Amniotic stem cell (primary cell): ENCODE measurements around the gene RALGPS1.

Experiments
- DNase-seq: peaks from one replicate; lab custom pipeline; 2025; lab: John Stamatoyannopoulos, UW

The RALGPS1 gene

DNA sequence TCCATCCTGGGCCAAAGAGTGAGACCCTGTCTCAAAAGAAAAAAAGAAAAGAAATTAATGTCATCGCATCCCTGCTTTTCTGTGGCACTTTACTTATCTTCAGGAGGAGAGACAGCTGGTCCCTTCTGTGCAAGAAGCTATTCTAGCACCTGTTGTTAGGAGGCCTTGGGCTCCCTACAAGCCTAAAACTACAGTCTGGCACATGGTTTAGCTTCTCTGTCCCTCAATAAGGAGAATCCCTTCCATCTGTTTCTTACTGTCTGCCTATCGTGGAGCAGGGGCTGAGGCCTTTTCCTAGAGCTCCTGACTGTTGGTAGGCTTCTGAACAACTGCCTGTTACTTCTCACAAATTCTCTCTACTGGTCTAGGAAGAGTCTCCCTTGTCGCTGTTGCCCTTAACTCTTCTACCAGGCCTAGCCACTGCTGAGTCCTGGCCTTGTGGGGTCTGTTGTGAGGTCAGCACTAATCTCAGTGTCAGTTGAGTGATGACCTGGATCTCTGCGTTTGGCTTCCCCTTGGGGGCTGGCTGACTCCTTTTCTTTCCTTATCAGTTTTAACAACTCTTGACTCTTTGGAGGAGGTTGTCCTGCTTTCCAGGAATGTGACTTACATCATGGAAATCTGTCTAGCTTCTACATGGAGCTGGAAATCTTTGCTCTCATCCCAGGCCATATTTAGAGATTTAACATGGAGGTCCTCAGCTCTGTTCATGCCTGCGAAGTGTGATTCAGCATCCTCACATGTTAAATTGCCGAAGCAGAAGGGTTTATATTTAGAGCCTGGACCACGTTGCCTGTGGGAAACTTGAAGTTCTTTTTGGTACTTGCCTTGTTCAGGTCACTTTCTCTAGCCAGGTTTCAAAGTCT is 344.3 kb downstream of the RALGPS1 start:
- DNase-seq = no peak

DNA sequence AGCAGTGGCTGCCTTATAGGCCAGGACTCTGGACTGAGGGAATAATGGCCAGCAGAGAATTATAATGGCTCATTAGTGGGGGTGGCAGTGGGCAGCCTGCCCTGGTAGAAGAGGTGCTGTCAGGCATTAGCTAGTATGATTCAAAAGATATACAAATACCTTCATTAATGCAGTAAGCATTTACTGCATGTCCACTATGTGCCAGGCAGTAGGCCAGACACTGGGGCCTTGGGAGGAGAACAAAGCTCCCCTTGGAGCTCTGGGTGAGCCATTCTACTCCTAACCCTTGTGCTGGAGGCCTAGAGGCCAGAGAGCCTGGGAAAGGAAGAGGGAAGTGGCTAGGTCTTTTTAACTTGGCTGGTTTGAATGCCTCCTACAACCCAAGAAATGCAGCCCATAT is 348.0 kb downstream of the RALGPS1 start:
- DNase-seq = no peak

- no peak for DNase-seq
Observed at GRCh38 chr9:127263237-127263636, 348.7 kb downstream of the RALGPS1 start.

DNA sequence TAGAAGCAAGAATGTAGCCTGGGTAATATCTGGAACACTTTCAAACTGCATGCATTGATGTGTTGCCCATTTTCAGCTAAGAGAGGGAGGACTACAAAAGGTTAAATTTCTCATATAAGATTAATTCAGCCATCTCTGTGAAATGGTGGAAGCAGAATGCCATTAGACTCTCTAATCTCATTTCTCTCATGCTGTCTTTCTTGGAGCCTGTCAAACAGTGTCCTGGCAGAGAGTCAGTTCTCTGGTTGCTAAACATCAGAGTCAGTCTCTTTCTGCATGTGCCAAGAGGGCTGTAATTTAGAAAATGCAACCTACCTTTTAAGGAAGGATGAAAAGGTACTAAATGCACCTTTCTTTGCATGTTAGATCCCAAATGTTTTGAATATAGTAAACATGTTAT is 349.1 kb downstream of the RALGPS1 start:
- no peak for DNase-seq

DNA sequence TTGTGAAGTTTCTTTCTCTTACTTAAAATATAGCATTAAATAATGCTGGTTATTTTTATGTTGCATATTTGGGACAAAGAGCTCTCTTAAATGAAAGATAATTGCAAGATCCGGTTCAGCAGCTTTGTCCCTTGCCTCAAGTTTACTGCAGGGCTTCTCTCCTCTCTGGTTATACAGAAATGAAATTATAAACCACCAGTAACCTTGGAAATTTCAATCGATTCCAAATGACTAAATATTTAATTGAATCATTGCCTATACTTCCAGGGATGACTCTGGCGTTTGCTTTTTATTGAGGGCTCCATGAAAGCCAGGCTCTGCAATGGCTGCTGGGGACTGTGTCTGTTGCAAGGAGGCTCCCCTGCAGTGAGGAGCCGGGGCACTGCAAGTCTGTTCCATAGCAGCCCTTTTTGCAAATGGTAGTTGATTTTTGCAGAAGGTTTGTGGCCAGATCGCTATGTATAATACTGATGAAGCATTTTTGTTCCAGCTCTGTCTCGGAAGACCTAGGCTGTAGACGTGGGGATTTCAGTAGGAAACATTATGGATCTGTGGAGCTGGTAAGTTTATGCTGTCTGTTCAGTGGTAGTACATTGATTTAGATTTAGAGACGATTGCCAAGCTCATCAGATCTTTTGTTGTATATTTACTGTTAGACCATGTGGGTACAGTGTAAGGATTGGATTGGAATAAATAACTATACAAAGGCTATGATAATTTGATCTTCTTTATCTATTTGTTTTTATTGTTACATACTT is 350.1 kb downstream of the RALGPS1 start, which contains the start of gene GARNL3:
Gene GARNL3, plus strand, starts transcription at position 313 of the 758 bp plus-strand sequence. Its CDS starts 104 bp downstream, at position 417.
- no peak for DNase-seq

GRCh38 chr9:127267793-127268525 is 353.4 kb downstream of the RALGPS1 start:
- no peak for DNase-seq

DNA sequence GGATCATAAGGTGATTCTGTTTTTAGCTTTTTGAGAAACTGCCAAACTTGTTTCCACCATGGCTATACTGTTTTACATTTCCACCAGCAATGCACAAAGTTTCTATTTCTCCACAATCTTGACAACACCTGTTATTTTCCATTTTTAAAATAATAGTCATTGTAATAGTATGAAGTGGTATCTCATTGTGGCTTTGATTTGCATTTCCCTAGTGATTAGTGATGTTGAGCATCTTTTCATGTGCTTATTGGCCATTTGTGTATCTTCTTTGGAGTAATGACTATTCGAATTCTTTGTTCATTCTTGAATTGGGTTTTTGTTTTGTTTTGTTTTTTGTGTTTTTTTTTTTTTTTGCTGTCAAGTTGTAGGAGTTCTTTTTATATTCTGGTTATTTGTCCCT is 354.9 kb downstream of the RALGPS1 start:
- DNase-seq = no peak
